Sigmoid colon (tissue), 4 donors: Measurements from ENCODE around the gene CAMSAP3.

Experiments
- CTCF ChIP-seq, 4 experiments: fragments of 450-650 bp in 3 of 4; fragments of 200-600 bp in 1 of 4; IDR thresholded peaks; one replicate each; pipeline ENCODE4 v1.5.1; 2016 to 2019; ENCODE audit warnings: antibody characterized with exemption in 4 of 4, mild to moderate bottlenecking in 3 of 4, moderate library complexity in 2 of 4
- EP300 ChIP-seq, 4 donors: sonication (generic); formaldehyde crosslinking; IDR thresholded peaks; one replicate each; pipeline ENCODE4 v1.6.1; 2017; ENCODE audit warnings: antibody characterized with exemption in 4 of 4
- POLR2A ChIP-seq, 2 donors: fragments of 450-650 bp; IDR thresholded peaks; one replicate each; pipeline ENCODE4 v1.6.1; 2016; ENCODE audit warnings: antibody characterized with exemption in 2 of 2, mild to moderate bottlenecking in 2 of 2, moderate library complexity in 2 of 2
- POLR2AphosphoS5 ChIP-seq, 4 donors: sonication (generic); formaldehyde crosslinking; IDR thresholded peaks; one replicate each; pipeline ENCODE4 v1.6.1; 2017; ENCODE audit warnings: antibody characterized with exemption in 4 of 4

GRCh38 chr19:7618771-7619510, 23.3 kb downstream of the CAMSAP3 start:
- TF ChIP-seq POLR2AphosphoS5 (IDR thresholded peaks at IDR 0.05), result no peak
- no peak for TF ChIP-seq CTCF (IDR thresholded peaks at IDR 0.05)
- no peak for TF ChIP-seq POLR2A (IDR thresholded peaks at IDR 0.05)
- no peak for TF ChIP-seq EP300 (IDR thresholded peaks at IDR 0.05)
